H1 (cell line): ENCODE results near the gene SLC12A7. TPM values are rescaled to one million over a fixed set of nuclear protein-coding genes. Genes with fewer than 3 reads are reported as not detected.

Source experiments
- CTCF ChIA-PET: fragments of 300-600 bp; sonication (Branson Sonifier 250); formaldehyde crosslinking; loops from one replicate; lab custom pipeline; 2021; ENCODE audit not compliant: partially characterized antibody; lab: Charles Lee
- POLR2A ChIA-PET: fragments of 300-600 bp; sonication (Branson Sonifier 250); formaldehyde crosslinking; loops from one replicate; lab custom pipeline; 2021; ENCODE audit warnings: inconsistent platforms; ENCODE audit not compliant: partially characterized antibody; lab: Charles Lee
- DNase-seq, 2 experiments: peaks; one replicate each; pipeline versions ENCODE4 v3.0.0 to v3.0.0-alpha.2; 2010 to 2022; ENCODE audit warnings: low spot score in 2 of 2, low read depth in 1 of 2, mixed read lengths in 1 of 2
- FAIRE-seq: peaks from 2 replicates; lab custom pipeline; 2011; peaks lifted over from hg19 to GRCh38; lab: Jason Lieb, UNC
- H2AFZ ChIP-seq: 2 replicates; pipeline ENCODE4 v1.8.1; 2012; ENCODE audit warnings: low read length, inconsistent platforms
- H2AK5ac ChIP-seq: 2 replicates; pipeline ENCODE4 v1.6.1; 2013; ENCODE audit warnings: low read depth, low read length
- H2BK120ac ChIP-seq: replicated peaks from 2 replicates; pipeline ENCODE3; 2013; ENCODE audit warnings: low read depth, low read length, inconsistent platforms
- H2BK12ac ChIP-seq: 2 replicates; pipeline ENCODE4 v1.6.1; 2013; ENCODE audit warnings: low read depth, low read length
- H2BK15ac ChIP-seq: 2 replicates; pipeline ENCODE4 v1.6.1; 2013; ENCODE audit warnings: low read length
- H2BK20ac ChIP-seq: 2 replicates; pipeline ENCODE4 v1.6.1; 2013; ENCODE audit warnings: low read length
- H2BK5ac ChIP-seq: 2 replicates; pipeline ENCODE4 v1.6.1; 2013; ENCODE audit warnings: low read depth, low read length
- H3K14ac ChIP-seq: 2 replicates; pipeline ENCODE4 v1.6.1; 2013; ENCODE audit warnings: inconsistent platforms; ENCODE audit not compliant: insufficient read length
- H3K18ac ChIP-seq: 2 replicates; pipeline ENCODE4 v1.6.1; 2013; ENCODE audit warnings: low read length; ENCODE audit errors: extremely low read depth
- H3K23ac ChIP-seq: 2 replicates; pipeline ENCODE4 v1.6.1; 2013; ENCODE audit warnings: inconsistent platforms; ENCODE audit not compliant: insufficient read length
- H3K23me2 ChIP-seq: 2 replicates; pipeline ENCODE4 v1.6.1; 2013; ENCODE audit warnings: low read depth, low read length
- H3K27ac ChIP-seq: 2 replicates; pipeline ENCODE4 v1.6.1; 2011; ENCODE audit warnings: low read depth, low read length, inconsistent platforms
- H3K27me3 ChIP-seq, 4 experiments: replicated peaks in 1 of 4; 1 replicate in 1 of 4; 2 replicates in 3 of 4; pipeline versions ENCODE4 v1.6.1 to v1.8.1; 2011 to 2013; ENCODE audit warnings: low read length in 3 of 4, mild to moderate bottlenecking in 3 of 4, inconsistent platforms in 2 of 4, mixed read lengths in 2 of 4, moderate library complexity in 1 of 4; ENCODE audit not compliant: control insufficient read depth in 3 of 4, insufficient read depth in 3 of 4; ENCODE audit errors: extremely low read depth in 1 of 4
- H3K36me3 ChIP-seq, 4 experiments: 2 replicates each; pipeline versions ENCODE4 v1.6.1 to v1.8.1; 2011 to 2013; ENCODE audit warnings: mild to moderate bottlenecking in 4 of 4, low read length in 3 of 4, moderate library complexity in 2 of 4, control low read depth in 1 of 4, inconsistent platforms in 1 of 4; ENCODE audit not compliant: insufficient read depth in 4 of 4, control insufficient read depth in 2 of 4
- H3K4ac ChIP-seq: replicated peaks from 2 replicates; pipeline ENCODE3; 2013; ENCODE audit warnings: low read length, low read depth, mixed read lengths, inconsistent platforms; ENCODE audit not compliant: insufficient read length
- H3K4me1 ChIP-seq, 4 experiments: replicated peaks in 1 of 4; 1 replicate in 1 of 4; 2 replicates in 3 of 4; pipeline versions ENCODE4 v1.6.1 to v1.8.1; 2011 to 2013; ENCODE audit warnings: low read length in 3 of 4, inconsistent platforms in 2 of 4, mixed read lengths in 1 of 4; ENCODE audit not compliant: insufficient read depth in 4 of 4, control insufficient read depth in 3 of 4
- H3K4me2 ChIP-seq, 2 experiments: 2 replicates each; pipeline versions ENCODE4 v1.6.1 to v1.8.1; 2011 to 2013; ENCODE audit warnings: low read depth in 2 of 2, low read length in 2 of 2, control low read depth in 1 of 2, inconsistent platforms in 1 of 2, mild to moderate bottlenecking in 1 of 2; ENCODE audit not compliant: insufficient read depth in 1 of 2
- H3K4me3 ChIP-seq, 4 experiments: fragments of 200-600, 300-600 bp in 1 of 4; sonication (generic), shearing (Covaris generic), sonication (Bioruptor Twin) in 1 of 4; 2 replicates each; pipeline versions ENCODE4 v1.5.1 to v1.8.1; 2011 to 2016; ENCODE audit warnings: low read length in 4 of 4, low read depth in 3 of 4, control low read depth in 2 of 4, inconsistent platforms in 2 of 4, mild to moderate bottlenecking in 2 of 4, mixed read lengths in 1 of 4, moderate library complexity in 1 of 4; ENCODE audit not compliant: insufficient read depth in 2 of 4; ENCODE audit errors: extremely low read depth in 1 of 4
- H3K56ac ChIP-seq: replicated peaks from 2 replicates; pipeline ENCODE3; 2013; ENCODE audit warnings: low read depth, mild to moderate bottlenecking, mixed read lengths, low read length, inconsistent platforms; ENCODE audit not compliant: insufficient read length
- H3K79me1 ChIP-seq: 2 replicates; pipeline ENCODE4 v1.6.1; 2013; ENCODE audit warnings: low read depth, low read length, control low read depth
- H3K79me2 ChIP-seq, 2 experiments: 2 replicates each; pipeline versions ENCODE4 v1.6.1 to v1.8.1; 2012 to 2013; ENCODE audit warnings: low read length in 2 of 2, mild to moderate bottlenecking in 2 of 2, inconsistent platforms in 1 of 2; ENCODE audit not compliant: insufficient read depth in 2 of 2, control insufficient read depth in 1 of 2
- H3K9ac ChIP-seq, 4 experiments: replicated peaks in 1 of 4; 1 replicate in 1 of 4; 2 replicates in 3 of 4; pipeline versions ENCODE4 v1.6.1 to v1.8.1; 2011 to 2013; ENCODE audit warnings: low read depth in 3 of 4, low read length in 3 of 4, control low read depth in 2 of 4, mild to moderate bottlenecking in 2 of 4, moderate library complexity in 2 of 4, inconsistent platforms in 1 of 4; ENCODE audit errors: extremely low read depth in 1 of 4
- H3K9me3 ChIP-seq, 2 experiments: 2 replicates each; pipeline versions ENCODE4 v1.6.1 to v1.8.1; 2012 to 2013; ENCODE audit warnings: mild to moderate bottlenecking in 2 of 2, moderate library complexity in 2 of 2, control low read depth in 1 of 2, inconsistent platforms in 1 of 2, low read depth in 1 of 2, low read length in 1 of 2, mixed read lengths in 1 of 2; ENCODE audit not compliant: insufficient read depth in 2 of 2
- H4K20me1 ChIP-seq, 2 experiments: replicated peaks in 1 of 2; 2 replicates each; pipeline versions ENCODE3 to v1.8.1; 2011 to 2013; ENCODE audit warnings: inconsistent platforms in 2 of 2, low read length in 2 of 2, mild to moderate bottlenecking in 1 of 2; ENCODE audit not compliant: insufficient read depth in 2 of 2, control insufficient read depth in 1 of 2
- H4K5ac ChIP-seq: 2 replicates; pipeline ENCODE4 v1.6.1; 2013; ENCODE audit warnings: low read length, low read depth, mixed read lengths, inconsistent platforms; ENCODE audit not compliant: insufficient read length
- H4K8ac ChIP-seq: 2 replicates; pipeline ENCODE4 v1.8.0; 2013; ENCODE audit warnings: mild to moderate bottlenecking, moderate library complexity, low read length, inconsistent platforms; ENCODE audit not compliant: insufficient read depth; ENCODE audit errors: extremely low read depth
- H4K91ac ChIP-seq: replicated peaks from 2 replicates; pipeline ENCODE3; 2013; ENCODE audit warnings: low read length, mixed read lengths, inconsistent platforms; ENCODE audit not compliant: insufficient read length
- BCL11A ChIP-seq, 2 experiments: IDR thresholded peaks; one replicate each; pipeline ENCODE4 v1.6.1; 2011; ENCODE audit warnings: low read depth in 2 of 2, low read length in 2 of 2, mild to moderate bottlenecking in 2 of 2
- EZH2 ChIP-seq: fragments of 200-600 bp; sonication (generic); IDR thresholded peaks from 2 replicates; pipeline ENCODE4 v1.7.1; 2012; ENCODE audit warnings: low read depth, mild to moderate bottlenecking, moderate library complexity, low read length, inconsistent platforms; ENCODE audit not compliant: severe bottlenecking
- SIX5 ChIP-seq: IDR thresholded peaks from 2 replicates; pipeline ENCODE4 v1.6.1; 2011; ENCODE audit warnings: mild to moderate bottlenecking, low read depth, low read length
- SUZ12 ChIP-seq: fragments of 200-600 bp; sonication (generic); IDR thresholded peaks from 2 replicates; pipeline ENCODE4 v1.6.1; 2012; ENCODE audit warnings: mild to moderate bottlenecking, inconsistent platforms, low read length, moderate library complexity, mixed read lengths
- TCF12 ChIP-seq: IDR thresholded peaks from 2 replicates; pipeline ENCODE4 v1.6.1; 2011; ENCODE audit warnings: low read depth, mild to moderate bottlenecking, low read length
- WGBS, 2 experiments: shearing (Covaris generic) in 1 of 2; methylation state at CpG; one replicate each; pipeline versions ENCODE4 v1.1.6 to v1.1.7; 2013 to 2015; ENCODE audit warnings: low lambda C conversion rate in 2 of 2, mixed read lengths in 2 of 2, inconsistent platforms in 1 of 2, low coverage in 1 of 2, missing lambda C conversion rate in 1 of 2; ENCODE audit not compliant: insufficient replicate concordance in 2 of 2, insufficient coverage in 1 of 2, insufficient read length in 1 of 2; ENCODE audit errors: extremely low coverage in 1 of 2, missing lambda C conversion rate in 1 of 2; 5-methylcytosine and 5-hydroxymethylcytosine counted together
- polyA plus RNA-seq, 7 experiments: library from polyadenylated mRNA; depleted of rRNA in 3 of 7; stranded (reverse) in 5 of 7; unstranded in 2 of 7; fragments of >200 nt in 5 of 7; fragments of 200-250 nt in 2 of 7; gene quantifications; 1 replicate in 5 of 7; 2 replicates in 1 of 7; 4 replicates in 1 of 7; pipeline versions ENCODE4 v1.2.1 to v1.2.3, GENCODE V29; 2011 to 2013; ENCODE audit warnings: missing spikeins in 2 of 7, mixed read lengths in 2 of 7
- total RNA-seq: library from RNA; stranded (reverse); fragmentation: NEBNext Ultra II Directional; extraction: Animal tissue kit (Norgen Biotek cat#: 25700); gene quantifications from 2 replicates; pipeline ENCODE4 v1.2.1, GENCODE V29; 2021

Gene SLC12A7
- total and polyA plus RNA-seq, 2 of the 8 experiments (the other 6 are each of a cell fraction or from before 2014, with no cell fraction given) = 23.5 to 39.7 TPM

DNA sequence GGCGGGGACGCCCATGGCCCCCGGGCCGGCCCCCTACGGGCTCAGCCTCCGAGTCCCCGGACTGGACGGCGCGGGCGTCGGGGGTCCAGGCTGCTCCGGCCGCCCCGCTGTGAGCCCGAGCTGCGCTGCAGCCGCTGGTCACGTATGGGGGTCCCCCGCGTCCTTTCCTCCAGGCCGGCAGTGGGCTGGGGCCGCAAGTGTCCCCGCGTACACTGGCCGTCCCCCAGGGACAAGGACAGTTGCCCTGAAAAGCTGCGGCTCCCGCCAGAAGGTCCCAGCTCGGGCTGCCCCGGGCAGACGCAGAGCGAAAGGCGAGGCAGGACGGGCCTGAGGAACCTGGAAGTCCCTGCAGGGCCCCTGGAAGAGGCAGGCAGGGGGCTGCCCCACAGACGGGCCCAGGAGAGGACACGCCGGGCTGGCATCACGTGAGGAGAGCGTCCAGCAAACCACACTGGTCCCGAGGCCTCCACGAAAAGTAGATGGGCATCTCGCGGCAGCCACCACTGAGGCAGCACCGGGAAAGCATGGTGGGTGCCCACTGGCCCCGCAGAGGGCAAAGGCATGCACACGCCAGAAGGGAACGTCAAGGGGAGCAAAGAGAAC is 106.5 kb downstream of the SLC12A7 start:
- Histone ChIP-seq H3K9me3 (no peaks in the 10 kb centered on the region), H3K9ac (no peak overlapping the region), H2BK12ac (no peak overlapping the region), H3K27me3 (peaks cover 24 to 63% (median 58%) of the 10 kb centered on the region in 4 experiments), H3K4me3 (peak overlapping the region; percentile 14 to 69 (median 31); a peak in 6 of 8 replicates), H3K56ac (no peak overlapping the region), H4K20me1 (peaks cover 0 to 4% of the 10 kb centered on the region in 2 experiments), H3K4me2 (peak overlapping the region; percentile 49 to 74), H3K79me2 (no peaks in the 10 kb centered on the region), H3K4ac (no peak overlapping the region), H3K36me3 (no peaks in the 10 kb centered on the region; a peak in 1 of 8 replicates), H3K23ac (no peak overlapping the region), H3K27ac (no peak overlapping the region), H4K8ac (no peak overlapping the region), H3K4me1 (peaks cover under 1 to 19% (median 4%) of the 10 kb centered on the region in 4 experiments; a peak in 5 of 7 replicates), H4K5ac (no peak overlapping the region), H3K79me1 (no peaks in the 10 kb centered on the region; the same call in 1 of the 2 replicates), H2BK120ac (no peak overlapping the region), H2BK20ac (no peak overlapping the region), H3K18ac (no peak overlapping the region), H2BK5ac (no peak overlapping the region), H2BK15ac (no peak overlapping the region), H2AK5ac (0 out of 2 replicates have a peak overlapping the region, but pooled peaks have one; percentile 6), H3K23me2 (peaks cover 5% of the 10 kb centered on the region; the same call in 1 of the 2 replicates), H3K14ac (no peak overlapping the region), H4K91ac (no peak overlapping the region), H2AFZ (0 out of 2 replicates have a peak overlapping the region, but pooled peaks have one; percentile 54)
- TF ChIP-seq SIX5 = no peak
- TF ChIP-seq EZH2 = peak; percentile 15
- TF ChIP-seq SUZ12 = no peak; the same call in 1 of the 2 replicates
- no peak for TF ChIP-seq TCF12
- TF ChIP-seq BCL11A (IDR thresholded peaks at IDR 0.05; ENCODE audit: low read depth in 2 of 2, low read length in 2 of 2) = no peak
- ChIA-PET CTCF (interaction anchor here (1.3 to 7.2 kb wide), 10 partner anchors 9 to 163 kb away, joined by 3 to 71 read pairs (median 8); no protein-coding TSS in a partner anchor), POLR2A (no interaction called here)
- WGBS, 2 experiments = 54% methylated on average over 34 of the region's 47 CpGs; no CpG with 5 or more reads in 1 of the 2 experiments
- DNase-seq (peak in 1 of 2 experiments; percentile 48), FAIRE-seq (no peak)
